Ishikawa (cell line): ENCODE data around the gene KIAA1191.

ENCODE experiments used
- CEBPB ChIP-seq: IDR thresholded peaks from 2 replicates; pipeline ENCODE4 v1.6.1; 2012
- CREB1 ChIP-seq: IDR thresholded peaks from 2 replicates; pipeline ENCODE4 v1.6.1; 2012; ENCODE audit warnings: low read depth
- EGR1 ChIP-seq: IDR thresholded peaks from 2 replicates; pipeline ENCODE4 v1.6.1; 2012
- EP300 ChIP-seq: IDR thresholded peaks from 2 replicates; pipeline ENCODE4 v1.6.1; 2012; ENCODE audit warnings: borderline replicate concordance
- FOXM1 ChIP-seq: IDR thresholded peaks from 2 replicates; pipeline ENCODE4 v1.6.1; 2012; ENCODE audit warnings: low read depth, borderline replicate concordance
- MAX ChIP-seq: IDR thresholded peaks from 2 replicates; pipeline ENCODE4 v1.6.1; 2012
- RAD21 ChIP-seq: IDR thresholded peaks from 2 replicates; pipeline ENCODE4 v1.6.1; 2012; ENCODE audit warnings: low read depth
- REST ChIP-seq: IDR thresholded peaks from 2 replicates; pipeline ENCODE4 v1.6.1; 2012; ENCODE audit warnings: low read depth, mild to moderate bottlenecking
- TAF1 ChIP-seq: IDR thresholded peaks from 2 replicates; pipeline ENCODE4 v1.6.1; 2012; ENCODE audit warnings: low read depth, mild to moderate bottlenecking
- TCF12 ChIP-seq: IDR thresholded peaks from 2 replicates; pipeline ENCODE4 v1.6.1; 2012; ENCODE audit warnings: low read depth
- USF1 ChIP-seq: IDR thresholded peaks from 2 replicates; pipeline ENCODE4 v1.6.1; 2012
- YY1 ChIP-seq: IDR thresholded peaks from 2 replicates; pipeline ENCODE4 v1.6.1; 2012; ENCODE audit warnings: low read depth
- ZBTB7A ChIP-seq: IDR thresholded peaks from 2 replicates; pipeline ENCODE4 v1.6.1; 2012; ENCODE audit warnings: low read depth

- 0 out of 2 replicates have a peak, but pooled peaks have one; percentile 0 for TF ChIP-seq TCF12
- TF ChIP-seq MAX = no peak
- no peak for TF ChIP-seq REST
- peak; percentile 3; the same call in 1 of the 2 replicates for TF ChIP-seq EP300
- peak; percentile 86 for TF ChIP-seq YY1
- no peak for TF ChIP-seq TAF1
- no peak for TF ChIP-seq CREB1
- no peak for TF ChIP-seq CEBPB
- TF ChIP-seq ZBTB7A = no peak
- no peak for TF ChIP-seq USF1
- no peak for TF ChIP-seq FOXM1
- TF ChIP-seq EGR1 = no peak
- TF ChIP-seq RAD21 = no peak
Observed at GRCh38 chr5:176389135-176390123, 27.9 kb upstream of the KIAA1191 start.
